Stimulated activated CD8-positive, alpha-beta memory T cell treated with anti-CD3 and anti-CD28 coated beads, Interleukin-15, amount 100 ng/mL, for 48 hours (primary cell): ENCODE results near the gene ABCA3.

Experiments
- DNase-seq, 2 donors: peaks; one replicate each; pipeline ENCODE4 v3.0.0-alpha.2; 2020; ENCODE audit warnings: low read depth in 2 of 2

ABCA3 gene

GRCh38 chr16:2317231-2318020 is 23.1 kb downstream of the ABCA3 start:
- no peak for DNase-seq

- DNase-seq, result no peak
Observed at GRCh38 chr16:2308089-2308962, 32.2 kb downstream of the ABCA3 start.

GRCh38 chr16:2299915-2300192 is 40.7 kb downstream of the ABCA3 start:
- no peak for DNase-seq

GRCh38 chr16:2299121-2299914 is 41.2 kb downstream of the ABCA3 start:
- DNase-seq, result no peak

GRCh38 chr16:2298621-2299020 is 41.9 kb downstream of the ABCA3 start:
- DNase-seq, result no peak

GRCh38 chr16:2297506-2297860 is 43.0 kb downstream of the ABCA3 start:
- DNase-seq, result no peak

- DNase-seq, result no peak
Observed at GRCh38 chr16:2296661-2297505, 43.6 kb downstream of the ABCA3 start.

GRCh38 chr16:2295056-2295798 is 45.3 kb downstream of the ABCA3 start:
- DNase-seq, result no peak

- DNase-seq, result no peak
Observed at GRCh38 chr16:2292221-2292620, 48.3 kb downstream of the ABCA3 start.

GRCh38 chr16:2289282-2289681 is 51.2 kb downstream of the ABCA3 start:
- DNase-seq, result no peak

- DNase-seq, result no peak
Observed at GRCh38 chr16:2288726-2289125, 51.8 kb downstream of the ABCA3 start.

- DNase-seq, result no peak
Observed at GRCh38 chr16:2287916-2288547, 52.5 kb downstream of the ABCA3 start.

GRCh38 chr16:2286550-2286949 is 54.0 kb downstream of the ABCA3 start:
- no peak for DNase-seq

- no peak for DNase-seq
Observed at GRCh38 chr16:2285731-2286191, 54.8 kb downstream of the ABCA3 start.

GRCh38 chr16:2284797-2285576 is 55.5 kb downstream of the ABCA3 start:
- no peak for DNase-seq

GRCh38 chr16:2284001-2284770 is 56.3 kb downstream of the ABCA3 start:
- no peak for DNase-seq

- DNase-seq, result no peak
Observed at GRCh38 chr16:2282866-2283555, 57.5 kb downstream of the ABCA3 start.

- no peak for DNase-seq
Observed at GRCh38 chr16:2282262-2282661, 58.3 kb downstream of the ABCA3 start.
